IMR-90 (cell line): ENCODE results near the gene SLC6A13. TPM values are rescaled to one million over a fixed set of nuclear protein-coding genes. Genes with fewer than 3 reads are reported as not detected.

Experiments
- CEBPB ChIP-seq: IDR thresholded peaks from 2 replicates; pipeline ENCODE4 v1.6.1; 2012; ENCODE audit warnings: low read depth, low read length, improper control_type of control experiment
- RAD21 ChIP-seq: IDR thresholded peaks from 2 replicates; pipeline ENCODE4 v1.6.1; 2012; ENCODE audit warnings: low read length, improper control_type of control experiment
- RFX5 ChIP-seq: IDR thresholded peaks from 2 replicates; pipeline ENCODE4 v1.8.0; 2012; ENCODE audit warnings: low read depth, mild to moderate bottlenecking, low read length, moderate library complexity
- polyA plus RNA-seq, 3 experiments: library from polyadenylated mRNA; depleted of rRNA; stranded (reverse); fragments of >200 nt; gene quantifications; 2 replicates each; pipeline ENCODE4 v1.2.3, GENCODE V29; 2012; ENCODE audit warnings: low replicate concordance in 1 of 3
- total RNA-seq: library from RNA; depleted of rRNA; stranded (reverse); fragments of >200 nt; gene quantifications from 2 replicates; pipeline ENCODE4 v1.2.3, GENCODE V29; 2012; rRNA removed
- TF ChIP-seq, protein P1 (sequence below): conservative IDR thresholded peaks from 2 replicates; pipeline ENCODE4 v1.5.1; 2012; ENCODE audit warnings: mild to moderate bottlenecking, low read depth, low read length, improper control_type of control experiment

The SLC6A13 gene
- total and polyA plus RNA-seq, 2 of the 4 experiments (the other 2 are of a cell fraction), result under 0.01 to 0.10 TPM

- TF ChIP-seq, protein P1, sequence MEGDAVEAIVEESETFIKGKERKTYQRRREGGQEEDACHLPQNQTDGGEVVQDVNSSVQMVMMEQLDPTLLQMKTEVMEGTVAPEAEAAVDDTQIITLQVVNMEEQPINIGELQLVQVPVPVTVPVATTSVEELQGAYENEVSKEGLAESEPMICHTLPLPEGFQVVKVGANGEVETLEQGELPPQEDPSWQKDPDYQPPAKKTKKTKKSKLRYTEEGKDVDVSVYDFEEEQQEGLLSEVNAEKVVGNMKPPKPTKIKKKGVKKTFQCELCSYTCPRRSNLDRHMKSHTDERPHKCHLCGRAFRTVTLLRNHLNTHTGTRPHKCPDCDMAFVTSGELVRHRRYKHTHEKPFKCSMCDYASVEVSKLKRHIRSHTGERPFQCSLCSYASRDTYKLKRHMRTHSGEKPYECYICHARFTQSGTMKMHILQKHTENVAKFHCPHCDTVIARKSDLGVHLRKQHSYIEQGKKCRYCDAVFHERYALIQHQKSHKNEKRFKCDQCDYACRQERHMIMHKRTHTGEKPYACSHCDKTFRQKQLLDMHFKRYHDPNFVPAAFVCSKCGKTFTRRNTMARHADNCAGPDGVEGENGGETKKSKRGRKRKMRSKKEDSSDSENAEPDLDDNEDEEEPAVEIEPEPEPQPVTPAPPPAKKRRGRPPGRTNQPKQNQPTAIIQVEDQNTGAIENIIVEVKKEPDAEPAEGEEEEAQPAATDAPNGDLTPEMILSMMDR, result no peak
- TF ChIP-seq RAD21 (no peak), RFX5 (no peak), CEBPB (no peak)
Observed at GRCh38 chr12:171276-171675, 91.4 kb downstream of the SLC6A13 start (continued).

Other genes with a start within 250 kb of the SLC6A13 start
- gene IQSEC3, start 196.1 kb downstream of the SLC6A13 start, total RNA-seq, result not detected in 2 replicates
- gene IQSEC3, start 196.1 kb downstream of the SLC6A13 start, polyA plus RNA-seq (2012; rRNA removed), result 0.10 TPM in 2 replicates
- gene SLC6A12, start 48.7 kb downstream of the SLC6A13 start, total RNA-seq, result not detected in 2 replicates
- not detected in 2 replicates for gene SLC6A12, start 48.7 kb downstream of the SLC6A13 start, polyA plus RNA-seq (2012; rRNA removed)
- 66.7 and 95.9 TPM in 2 replicates for gene KDM5A, start 126.5 kb upstream of the SLC6A13 start, total RNA-seq
- 7.3 and 7.9 TPM in 2 replicates for gene KDM5A, start 126.5 kb upstream of the SLC6A13 start, polyA plus RNA-seq (2012; rRNA removed)
- 6.6 and 9.4 TPM in 2 replicates for gene CCDC77, start 138.8 kb upstream of the SLC6A13 start, total RNA-seq
- gene CCDC77, start 138.8 kb upstream of the SLC6A13 start, polyA plus RNA-seq (2012; rRNA removed), result 7.2 TPM in 2 replicates
- not detected in 2 replicates for gene B4GALNT3, start 197.1 kb upstream of the SLC6A13 start, total RNA-seq
- gene B4GALNT3, start 197.1 kb upstream of the SLC6A13 start, polyA plus RNA-seq (2012; rRNA removed), result not detected in 2 replicates